H1 (cell line): ENCODE results near the gene H2BK1. TPM values are rescaled to one million over a fixed set of nuclear protein-coding genes. Genes with fewer than 3 reads are reported as not detected.

ENCODE experiments used
- CEBPB ChIP-seq: IDR thresholded peaks from 2 replicates; pipeline ENCODE4 v1.6.1; 2012; ENCODE audit warnings: low read depth, low read length
- CTCF ChIP-seq, 3 experiments: IDR thresholded peaks; 1 replicate in 2 of 3; 2 replicates in 1 of 3; pipeline versions ENCODE4 v1.5.1 to v1.6.1; 2011; ENCODE audit warnings: low read length in 3 of 3, mild to moderate bottlenecking in 3 of 3, inconsistent platforms in 2 of 3, low read depth in 1 of 3, moderate library complexity in 1 of 3; ENCODE audit not compliant: insufficient read depth in 1 of 3; ENCODE audit errors: control extremely low read depth in 1 of 3
- SAP30 ChIP-seq: fragments of 300-600 bp; sonication (generic); IDR thresholded peaks from 2 replicates; pipeline ENCODE4 v1.7.1; 2012; ENCODE audit warnings: low read length, moderate library complexity, mild to moderate bottlenecking, inconsistent platforms; ENCODE audit not compliant: insufficient read depth, insufficient replicate concordance
- SP1 ChIP-seq: IDR thresholded peaks from 2 replicates; pipeline ENCODE4 v1.6.1; 2011; ENCODE audit warnings: low read depth, low read length
- TBP ChIP-seq: IDR thresholded peaks from 2 replicates; pipeline ENCODE4 v1.6.1; 2011; ENCODE audit warnings: low read depth, low read length, improper control_type of control experiment
- polyA plus RNA-seq, 7 experiments: library from polyadenylated mRNA; depleted of rRNA in 3 of 7; stranded (reverse) in 5 of 7; unstranded in 2 of 7; fragments of >200 nt in 5 of 7; fragments of 200-250 nt in 2 of 7; gene quantifications; 1 replicate in 5 of 7; 2 replicates in 1 of 7; 4 replicates in 1 of 7; pipeline versions ENCODE4 v1.2.1 to v1.2.3, GENCODE V29; 2011 to 2013; ENCODE audit warnings: missing spikeins in 2 of 7, mixed read lengths in 2 of 7
- total RNA-seq: library from RNA; stranded (reverse); fragmentation: NEBNext Ultra II Directional; extraction: Animal tissue kit (Norgen Biotek cat#: 25700); gene quantifications from 2 replicates; pipeline ENCODE4 v1.2.1, GENCODE V29; 2021
- TF ChIP-seq, protein P1 (sequence below): fragments of 300-600 bp; sonication (generic); IDR thresholded peaks from 2 replicates; pipeline ENCODE4 v1.7.1; 2012; ENCODE audit warnings: low read length, moderate library complexity, mild to moderate bottlenecking, inconsistent platforms; ENCODE audit not compliant: insufficient replicate concordance
- TF ChIP-seq, protein P2 (sequence below): IDR thresholded peaks from 2 replicates; pipeline ENCODE4 v1.6.1; 2012; ENCODE audit warnings: inconsistent platforms

Gene H2BK1
- total and polyA plus RNA-seq, 2 of the 8 experiments (the other 6 are each of a cell fraction or from before 2014, with no cell fraction given): not detected

DNA sequence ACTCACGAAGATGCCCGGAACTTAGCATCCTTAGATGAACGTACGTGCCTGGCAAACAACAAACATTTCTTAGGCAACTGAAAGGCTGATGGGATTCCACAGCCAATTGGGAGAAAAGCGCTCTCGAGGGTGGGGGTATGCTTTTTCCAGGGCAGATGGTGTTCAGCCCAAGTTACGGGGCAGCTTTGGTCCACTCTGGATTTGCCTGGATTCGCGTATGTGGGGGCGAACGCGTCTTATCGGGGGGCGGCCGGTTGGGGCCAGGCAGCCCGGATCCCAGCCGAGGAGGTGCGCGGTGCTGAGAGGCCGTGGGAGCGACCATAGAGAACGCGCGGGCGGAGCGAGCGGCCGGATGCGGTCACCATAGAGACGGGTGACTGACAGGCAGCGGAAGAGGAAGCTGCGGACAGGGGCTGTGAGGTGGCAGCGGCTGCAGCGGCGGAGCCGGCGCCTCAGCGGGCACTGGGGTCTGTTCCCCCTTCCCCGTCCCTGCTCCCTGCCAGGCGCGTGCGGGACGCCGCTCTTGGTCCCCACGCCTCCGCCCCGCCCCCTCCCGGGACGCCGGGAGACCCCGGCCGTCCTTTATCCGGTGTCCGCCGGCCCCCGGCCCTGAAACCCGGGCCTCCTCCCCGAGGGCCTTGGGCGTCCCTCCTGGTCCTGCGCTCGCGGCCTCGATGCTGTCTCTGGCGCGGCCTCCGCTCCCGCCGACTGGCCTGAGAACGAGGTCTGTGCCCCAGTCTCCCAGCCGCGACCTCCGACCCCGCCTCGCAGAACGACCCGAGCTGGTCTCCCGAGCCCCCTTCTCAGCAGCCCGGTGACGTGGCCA lies 22.0 kb upstream of the H2BK1 start, which contains the start of gene CHPF2 (continued):
- TF ChIP-seq, protein P1, sequence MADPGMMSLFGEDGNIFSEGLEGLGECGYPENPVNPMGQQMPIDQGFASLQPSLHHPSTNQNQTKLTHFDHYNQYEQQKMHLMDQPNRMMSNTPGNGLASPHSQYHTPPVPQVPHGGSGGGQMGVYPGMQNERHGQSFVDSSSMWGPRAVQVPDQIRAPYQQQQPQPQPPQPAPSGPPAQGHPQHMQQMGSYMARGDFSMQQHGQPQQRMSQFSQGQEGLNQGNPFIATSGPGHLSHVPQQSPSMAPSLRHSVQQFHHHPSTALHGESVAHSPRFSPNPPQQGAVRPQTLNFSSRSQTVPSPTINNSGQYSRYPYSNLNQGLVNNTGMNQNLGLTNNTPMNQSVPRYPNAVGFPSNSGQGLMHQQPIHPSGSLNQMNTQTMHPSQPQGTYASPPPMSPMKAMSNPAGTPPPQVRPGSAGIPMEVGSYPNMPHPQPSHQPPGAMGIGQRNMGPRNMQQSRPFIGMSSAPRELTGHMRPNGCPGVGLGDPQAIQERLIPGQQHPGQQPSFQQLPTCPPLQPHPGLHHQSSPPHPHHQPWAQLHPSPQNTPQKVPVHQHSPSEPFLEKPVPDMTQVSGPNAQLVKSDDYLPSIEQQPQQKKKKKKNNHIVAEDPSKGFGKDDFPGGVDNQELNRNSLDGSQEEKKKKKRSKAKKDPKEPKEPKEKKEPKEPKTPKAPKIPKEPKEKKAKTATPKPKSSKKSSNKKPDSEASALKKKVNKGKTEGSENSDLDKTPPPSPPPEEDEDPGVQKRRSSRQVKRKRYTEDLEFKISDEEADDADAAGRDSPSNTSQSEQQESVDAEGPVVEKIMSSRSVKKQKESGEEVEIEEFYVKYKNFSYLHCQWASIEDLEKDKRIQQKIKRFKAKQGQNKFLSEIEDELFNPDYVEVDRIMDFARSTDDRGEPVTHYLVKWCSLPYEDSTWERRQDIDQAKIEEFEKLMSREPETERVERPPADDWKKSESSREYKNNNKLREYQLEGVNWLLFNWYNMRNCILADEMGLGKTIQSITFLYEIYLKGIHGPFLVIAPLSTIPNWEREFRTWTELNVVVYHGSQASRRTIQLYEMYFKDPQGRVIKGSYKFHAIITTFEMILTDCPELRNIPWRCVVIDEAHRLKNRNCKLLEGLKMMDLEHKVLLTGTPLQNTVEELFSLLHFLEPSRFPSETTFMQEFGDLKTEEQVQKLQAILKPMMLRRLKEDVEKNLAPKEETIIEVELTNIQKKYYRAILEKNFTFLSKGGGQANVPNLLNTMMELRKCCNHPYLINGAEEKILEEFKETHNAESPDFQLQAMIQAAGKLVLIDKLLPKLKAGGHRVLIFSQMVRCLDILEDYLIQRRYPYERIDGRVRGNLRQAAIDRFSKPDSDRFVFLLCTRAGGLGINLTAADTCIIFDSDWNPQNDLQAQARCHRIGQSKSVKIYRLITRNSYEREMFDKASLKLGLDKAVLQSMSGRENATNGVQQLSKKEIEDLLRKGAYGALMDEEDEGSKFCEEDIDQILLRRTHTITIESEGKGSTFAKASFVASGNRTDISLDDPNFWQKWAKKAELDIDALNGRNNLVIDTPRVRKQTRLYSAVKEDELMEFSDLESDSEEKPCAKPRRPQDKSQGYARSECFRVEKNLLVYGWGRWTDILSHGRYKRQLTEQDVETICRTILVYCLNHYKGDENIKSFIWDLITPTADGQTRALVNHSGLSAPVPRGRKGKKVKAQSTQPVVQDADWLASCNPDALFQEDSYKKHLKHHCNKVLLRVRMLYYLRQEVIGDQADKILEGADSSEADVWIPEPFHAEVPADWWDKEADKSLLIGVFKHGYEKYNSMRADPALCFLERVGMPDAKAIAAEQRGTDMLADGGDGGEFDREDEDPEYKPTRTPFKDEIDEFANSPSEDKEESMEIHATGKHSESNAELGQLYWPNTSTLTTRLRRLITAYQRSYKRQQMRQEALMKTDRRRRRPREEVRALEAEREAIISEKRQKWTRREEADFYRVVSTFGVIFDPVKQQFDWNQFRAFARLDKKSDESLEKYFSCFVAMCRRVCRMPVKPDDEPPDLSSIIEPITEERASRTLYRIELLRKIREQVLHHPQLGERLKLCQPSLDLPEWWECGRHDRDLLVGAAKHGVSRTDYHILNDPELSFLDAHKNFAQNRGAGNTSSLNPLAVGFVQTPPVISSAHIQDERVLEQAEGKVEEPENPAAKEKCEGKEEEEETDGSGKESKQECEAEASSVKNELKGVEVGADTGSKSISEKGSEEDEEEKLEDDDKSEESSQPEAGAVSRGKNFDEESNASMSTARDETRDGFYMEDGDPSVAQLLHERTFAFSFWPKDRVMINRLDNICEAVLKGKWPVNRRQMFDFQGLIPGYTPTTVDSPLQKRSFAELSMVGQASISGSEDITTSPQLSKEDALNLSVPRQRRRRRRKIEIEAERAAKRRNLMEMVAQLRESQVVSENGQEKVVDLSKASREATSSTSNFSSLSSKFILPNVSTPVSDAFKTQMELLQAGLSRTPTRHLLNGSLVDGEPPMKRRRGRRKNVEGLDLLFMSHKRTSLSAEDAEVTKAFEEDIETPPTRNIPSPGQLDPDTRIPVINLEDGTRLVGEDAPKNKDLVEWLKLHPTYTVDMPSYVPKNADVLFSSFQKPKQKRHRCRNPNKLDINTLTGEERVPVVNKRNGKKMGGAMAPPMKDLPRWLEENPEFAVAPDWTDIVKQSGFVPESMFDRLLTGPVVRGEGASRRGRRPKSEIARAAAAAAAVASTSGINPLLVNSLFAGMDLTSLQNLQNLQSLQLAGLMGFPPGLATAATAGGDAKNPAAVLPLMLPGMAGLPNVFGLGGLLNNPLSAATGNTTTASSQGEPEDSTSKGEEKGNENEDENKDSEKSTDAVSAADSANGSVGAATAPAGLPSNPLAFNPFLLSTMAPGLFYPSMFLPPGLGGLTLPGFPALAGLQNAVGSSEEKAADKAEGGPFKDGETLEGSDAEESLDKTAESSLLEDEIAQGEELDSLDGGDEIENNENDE: no peak
- TF ChIP-seq, protein P2, sequence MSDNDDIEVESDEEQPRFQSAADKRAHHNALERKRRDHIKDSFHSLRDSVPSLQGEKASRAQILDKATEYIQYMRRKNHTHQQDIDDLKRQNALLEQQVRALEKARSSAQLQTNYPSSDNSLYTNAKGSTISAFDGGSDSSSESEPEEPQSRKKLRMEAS: no peak
- peak; percentile 29; the same call in 1 of the 2 replicates for TF ChIP-seq TBP
- no peak for TF ChIP-seq CTCF (IDR thresholded peaks at IDR 0.05; ENCODE audit: control extremely low read depth in 1 of 3, insufficient read depth in 1 of 3, low read depth in 1 of 3, low read length in 3 of 3)
- no peak for TF ChIP-seq SP1
- TF ChIP-seq SAP30: no peak
- TF ChIP-seq CEBPB: no peak
